ENCODE measurements around the gene USP43. TPM values are rescaled to one million over a fixed set of nuclear protein-coding genes. Genes with fewer than 3 reads are reported as not detected.
"Not testable (repeated sequence)": the region's sequence is repeated elsewhere in the genome, so short reads cannot be mapped to it uniquely, and the experiment has no call there.

The USP43 gene
- total RNA-seq, 1 donor: 3.8 TPM

DNA sequence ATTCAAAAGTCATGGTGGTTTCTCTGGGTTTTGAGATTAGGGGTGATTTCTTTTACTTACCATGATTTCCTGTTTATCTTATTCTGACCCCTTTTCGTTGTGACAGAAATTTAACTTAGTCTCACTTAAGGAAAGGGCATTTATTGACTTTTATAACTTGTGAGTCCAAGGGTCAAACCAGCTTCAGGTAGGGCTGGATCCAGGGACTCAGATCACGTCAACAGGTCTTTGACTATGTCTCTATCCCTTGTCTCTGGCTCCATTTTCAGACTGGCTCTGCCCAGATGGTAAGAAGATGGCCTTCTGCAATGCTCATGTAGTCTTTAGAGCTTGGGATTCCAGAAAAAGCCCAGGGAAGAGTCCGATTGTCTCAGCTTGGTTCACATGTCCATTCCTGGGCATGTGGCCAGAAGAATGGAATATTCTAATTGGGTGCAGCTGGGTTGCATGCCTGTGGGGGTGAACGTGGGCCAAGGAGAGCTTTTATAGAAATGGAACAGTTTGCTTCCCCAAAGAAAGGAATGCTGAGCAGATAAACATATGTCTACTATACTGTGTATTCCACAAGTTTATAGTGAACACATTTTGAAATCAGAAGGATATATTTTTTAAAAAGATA, 13.4 kb downstream of the USP43 start:
- no peak for DNase-seq (ENCODE audit: low read depth in 2 of 3, low spot score in 2 of 3)

DNA sequence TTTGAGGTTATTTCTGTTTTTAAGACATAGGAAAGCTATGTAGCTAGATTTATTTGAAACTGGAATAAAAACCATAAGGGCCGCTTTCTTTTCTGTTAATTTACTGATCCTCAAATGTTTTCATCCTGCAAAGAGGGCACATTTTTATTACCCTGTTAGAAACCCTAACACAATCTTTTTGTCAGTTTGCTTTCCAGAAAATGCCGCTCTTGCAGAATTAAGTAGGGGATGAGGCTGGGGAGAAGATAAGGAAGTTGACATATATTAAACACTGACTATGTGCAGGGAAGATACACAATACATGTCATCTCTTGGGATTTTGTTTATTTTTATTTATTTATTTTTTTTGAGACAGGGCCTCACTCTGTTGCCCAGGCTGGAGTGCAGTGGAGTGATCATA, 15.7 kb downstream of the USP43 start:
- no peak for DNase-seq (ENCODE audit: low read depth in 2 of 3, low spot score in 2 of 3)

DNA sequence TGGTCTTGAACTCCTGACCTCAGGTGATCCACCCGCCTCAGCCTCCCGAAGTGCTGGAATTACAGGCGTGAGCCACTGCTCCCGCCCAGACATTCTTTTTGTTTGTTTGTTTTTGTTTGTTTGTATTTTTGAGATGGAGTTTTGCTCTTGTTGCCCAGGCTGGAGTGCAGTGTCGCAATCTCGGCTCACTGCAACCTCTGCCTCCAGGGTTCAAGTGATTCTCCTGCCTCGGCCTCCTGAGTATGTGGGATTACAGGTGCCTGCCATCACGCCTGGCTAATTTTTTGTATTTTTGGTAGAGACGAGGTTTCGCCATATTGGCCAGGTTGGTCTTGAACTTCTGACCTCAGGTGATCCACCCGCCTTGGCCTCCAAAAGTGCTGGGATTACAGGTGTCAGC, 18.2 kb downstream of the USP43 start:
- not testable (repeated sequence) for DNase-seq (ENCODE audit: low read depth in 2 of 3, low spot score in 2 of 3)

DNA sequence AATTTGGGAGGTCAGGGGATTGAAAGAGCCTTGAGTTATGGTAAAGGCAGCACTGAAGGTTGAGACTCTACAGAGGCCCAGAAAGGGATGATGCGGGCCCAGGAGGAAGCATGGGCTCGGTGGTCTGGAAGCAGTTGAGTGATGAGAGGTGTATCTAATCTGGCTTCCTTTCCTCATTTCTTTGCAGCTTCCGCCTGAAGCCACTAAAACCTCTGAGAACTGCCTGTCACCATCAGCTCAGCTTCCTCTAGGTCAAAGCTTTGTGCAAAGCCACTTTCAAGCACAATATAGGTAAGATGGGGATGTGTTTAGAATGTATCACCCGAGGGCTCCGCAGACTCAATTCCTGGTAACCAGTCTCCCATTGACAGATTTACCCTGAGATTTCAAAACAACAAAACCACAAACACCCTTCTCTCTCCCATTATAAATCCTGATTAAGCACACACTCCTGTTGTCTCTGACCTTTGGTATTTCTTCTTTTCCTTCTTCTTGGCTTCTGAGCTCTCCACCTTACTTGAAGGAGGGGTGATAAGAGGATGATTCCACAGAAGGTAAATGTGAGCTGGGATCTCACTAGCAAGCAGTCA, 21.2 kb downstream of the USP43 start:
- no peak for DNase-seq (ENCODE audit: low read depth in 2 of 3, low spot score in 2 of 3)

- DNase-seq (ENCODE audit: low read depth in 2 of 3, low spot score in 2 of 3): peak in 2 of 3 donors; percentile 35 to 62
These were observed 23.2 kb downstream of the USP43 start for GRCh38 chr17:9668517-9668916.

DNA sequence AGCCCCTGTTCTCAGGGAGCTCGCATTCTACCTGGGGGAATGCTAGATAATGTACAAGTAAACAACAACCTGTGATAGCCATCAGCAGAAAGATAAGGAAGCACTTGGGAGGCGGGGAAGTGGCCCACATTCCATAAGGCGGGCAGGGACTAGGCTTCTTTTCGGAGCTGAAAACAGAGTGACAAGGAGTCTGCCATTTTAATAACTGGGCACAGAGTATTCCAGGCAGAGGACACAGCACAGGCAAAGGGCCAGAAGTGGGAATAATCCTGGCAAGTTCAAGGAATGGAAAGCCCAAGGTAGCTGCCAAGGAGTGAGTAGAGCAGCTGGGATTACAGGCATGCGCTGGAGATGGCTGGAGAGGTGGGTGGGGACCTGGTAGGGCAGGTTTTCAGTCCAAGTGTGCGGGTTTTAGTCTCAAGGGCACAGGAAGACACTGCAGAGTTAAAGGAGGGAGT, 24.3 kb downstream of the USP43 start:
- DNase-seq (ENCODE audit: low read depth in 2 of 3, low spot score in 2 of 3): no peak

DNA sequence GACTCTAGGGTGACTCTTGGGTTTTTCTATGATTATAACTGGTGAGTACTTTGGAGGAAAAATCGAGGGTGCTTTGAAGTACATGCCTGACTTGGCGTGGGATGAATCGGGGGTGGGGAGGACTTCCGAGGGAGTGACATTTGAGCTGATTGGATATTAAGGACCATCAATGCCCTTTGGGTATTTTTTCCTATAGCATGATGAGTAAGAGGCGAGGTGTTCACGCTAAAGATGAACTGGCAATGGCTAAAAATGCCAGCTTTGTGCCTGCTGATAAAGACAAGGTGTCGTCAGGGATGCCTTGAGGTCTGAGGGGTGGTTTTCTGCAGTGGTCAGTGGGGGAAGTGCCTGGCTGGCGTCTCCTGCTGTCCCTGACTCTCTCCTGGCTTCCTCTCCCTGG, 25.3 kb downstream of the USP43 start:
- no peak for DNase-seq (ENCODE audit: low read depth in 2 of 3, low spot score in 2 of 3)

- DNase-seq (ENCODE audit: low read depth in 2 of 3, low spot score in 2 of 3): no peak
These were observed 26.2 kb downstream of the USP43 start for GRCh38 chr17:9671559-9671958.

- no peak for DNase-seq (ENCODE audit: low read depth in 2 of 3, low spot score in 2 of 3)
These were observed 26.9 kb downstream of the USP43 start for GRCh38 chr17:9672266-9672665.

DNA sequence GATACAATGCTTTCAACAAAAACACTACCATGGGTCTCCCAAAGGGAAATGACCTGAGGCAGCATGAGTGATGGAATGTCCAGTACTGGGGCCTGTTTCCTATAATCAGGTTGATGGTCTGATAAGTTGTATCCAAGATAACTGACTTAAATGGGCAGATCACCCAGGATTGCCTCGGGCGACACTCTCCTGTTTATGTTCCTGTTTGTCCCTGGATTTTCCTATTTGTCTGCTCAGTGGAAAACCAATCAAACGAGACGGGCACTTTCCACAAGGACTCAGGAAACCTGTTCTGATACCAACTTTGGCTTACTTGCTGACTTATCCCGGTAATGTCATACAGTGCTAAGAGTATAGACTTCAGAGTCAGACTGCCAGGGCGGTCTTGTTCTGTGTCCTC, 27.4 kb downstream of the USP43 start:
- DNase-seq (ENCODE audit: low read depth in 2 of 3, low spot score in 2 of 3): no peak

DNA sequence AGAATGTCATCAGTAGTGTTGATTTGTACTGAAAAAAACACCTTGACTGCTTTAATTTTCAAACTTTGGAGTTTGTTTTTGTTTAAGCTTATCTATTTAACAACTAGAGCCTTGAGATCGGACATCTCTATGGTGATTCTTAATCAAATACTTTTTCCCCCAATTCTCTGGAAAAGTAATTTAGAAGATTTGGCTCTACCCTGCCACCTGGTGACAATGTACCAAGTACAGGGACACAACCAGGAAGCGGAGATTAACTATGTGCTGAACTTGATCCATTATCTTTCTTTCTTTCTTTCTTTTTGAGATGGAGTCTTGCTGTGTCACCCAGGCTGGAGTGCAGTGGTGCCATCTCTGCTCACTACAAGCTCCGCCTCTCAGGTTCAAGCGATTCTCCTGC, 30.8 kb downstream of the USP43 start:
- DNase-seq (ENCODE audit: low read depth in 2 of 3, low spot score in 2 of 3): peak in 2 of 3 donors; percentile 10 to 37

DNA sequence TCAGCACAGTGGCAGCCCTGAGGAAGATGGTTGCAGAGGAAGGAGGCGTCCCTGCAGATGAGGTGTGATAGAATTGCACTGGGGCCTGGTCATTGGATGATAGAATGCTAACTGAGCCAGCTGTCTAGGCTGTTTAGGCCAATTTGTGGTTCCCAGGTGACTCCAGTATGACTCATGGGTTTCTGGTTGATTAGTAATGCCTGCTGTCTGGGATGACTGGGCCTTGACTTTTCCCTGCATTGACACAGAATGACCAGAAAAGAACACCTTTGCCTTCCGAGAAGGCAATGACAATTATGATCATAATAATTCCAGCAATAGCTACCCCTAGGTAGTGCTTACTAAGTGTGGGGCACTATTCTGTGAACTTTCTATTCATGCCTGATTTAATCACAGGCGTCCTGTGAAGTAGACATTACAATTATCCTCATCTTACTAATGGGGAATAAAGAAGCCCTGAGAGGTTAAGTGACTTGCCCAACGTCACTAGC, 31.5 kb downstream of the USP43 start:
- DNase-seq (ENCODE audit: low read depth in 2 of 3, low spot score in 2 of 3): no peak

- DNase-seq (ENCODE audit: low read depth in 2 of 3, low spot score in 2 of 3): no peak
These were observed 32.1 kb downstream of the USP43 start for GRCh38 chr17:9677411-9677810.

DNA sequence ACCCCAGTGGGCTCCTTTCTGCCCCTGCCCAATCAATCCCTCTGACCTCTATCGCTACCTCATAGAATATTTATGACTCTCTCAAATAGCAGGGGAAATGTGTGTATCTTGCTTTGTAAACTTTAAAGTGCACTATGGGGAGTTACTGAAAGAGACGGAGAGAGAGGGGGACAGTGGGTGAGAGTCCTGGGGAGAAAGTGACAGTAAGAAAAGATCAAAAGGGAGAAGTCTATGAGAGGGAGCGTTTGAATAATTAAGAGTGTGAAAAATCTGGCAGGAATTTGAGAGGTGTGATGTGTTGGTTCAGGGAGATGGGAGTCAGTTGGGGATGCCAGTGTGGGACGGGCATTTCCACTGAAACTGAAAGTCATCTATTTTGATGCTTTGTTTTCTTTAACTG, 32.6 kb downstream of the USP43 start:
- DNase-seq (ENCODE audit: low read depth in 2 of 3, low spot score in 2 of 3): no peak

DNA sequence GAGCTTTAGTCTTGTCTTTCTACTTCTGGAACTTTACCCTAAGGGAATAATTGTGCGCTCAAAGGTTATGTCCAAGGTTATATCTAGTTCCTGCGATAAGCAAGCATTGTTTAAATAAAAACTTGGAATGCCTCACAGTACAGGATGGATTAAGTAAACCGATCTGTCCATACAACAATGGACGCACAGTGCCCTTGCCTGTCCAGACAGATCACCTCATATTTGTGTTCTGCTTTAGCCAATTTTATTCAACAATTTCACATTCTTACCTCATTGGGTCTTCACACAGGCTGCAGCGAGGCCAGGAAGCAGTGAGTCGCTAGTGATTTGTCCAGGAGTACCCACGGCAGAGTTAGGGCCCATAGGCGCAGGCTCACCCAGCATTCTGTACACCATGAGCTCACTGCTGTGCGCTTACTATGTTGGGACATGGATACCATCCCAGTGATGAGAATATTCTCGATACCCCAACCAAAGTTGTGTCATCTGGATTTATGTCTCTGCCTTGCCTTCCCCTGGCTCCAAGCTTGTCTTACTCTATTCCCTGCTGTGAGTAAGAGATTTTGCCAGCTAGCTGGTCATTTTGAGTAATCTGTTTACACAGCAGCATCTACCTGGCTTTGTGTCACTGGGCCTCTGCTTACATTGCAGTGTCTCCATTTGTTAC, 39.8 kb downstream of the USP43 start:
- no peak for DNase-seq (ENCODE audit: low read depth in 2 of 3, low spot score in 2 of 3)

DNA sequence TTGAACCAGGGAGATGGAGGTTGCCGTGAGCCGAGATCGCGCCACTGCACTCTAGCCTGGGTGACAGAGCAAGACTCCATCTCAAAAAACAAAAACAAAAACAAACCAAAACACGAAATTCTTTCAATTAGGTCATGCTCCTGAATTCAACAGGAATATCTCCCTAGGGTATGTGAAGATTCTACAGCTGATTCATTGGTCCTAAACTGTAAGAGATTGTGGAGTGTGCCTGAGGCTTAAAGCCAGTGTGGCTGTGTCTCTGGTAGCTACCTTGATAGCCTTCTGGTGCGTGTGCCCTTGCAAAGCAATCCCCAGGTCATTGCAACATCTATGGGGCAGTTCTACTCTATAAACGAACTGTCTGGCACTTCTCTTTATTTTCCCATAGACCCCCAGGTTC, 48.4 kb downstream of the USP43 start:
- no peak for DNase-seq (ENCODE audit: low read depth in 2 of 3, low spot score in 2 of 3)

DNA sequence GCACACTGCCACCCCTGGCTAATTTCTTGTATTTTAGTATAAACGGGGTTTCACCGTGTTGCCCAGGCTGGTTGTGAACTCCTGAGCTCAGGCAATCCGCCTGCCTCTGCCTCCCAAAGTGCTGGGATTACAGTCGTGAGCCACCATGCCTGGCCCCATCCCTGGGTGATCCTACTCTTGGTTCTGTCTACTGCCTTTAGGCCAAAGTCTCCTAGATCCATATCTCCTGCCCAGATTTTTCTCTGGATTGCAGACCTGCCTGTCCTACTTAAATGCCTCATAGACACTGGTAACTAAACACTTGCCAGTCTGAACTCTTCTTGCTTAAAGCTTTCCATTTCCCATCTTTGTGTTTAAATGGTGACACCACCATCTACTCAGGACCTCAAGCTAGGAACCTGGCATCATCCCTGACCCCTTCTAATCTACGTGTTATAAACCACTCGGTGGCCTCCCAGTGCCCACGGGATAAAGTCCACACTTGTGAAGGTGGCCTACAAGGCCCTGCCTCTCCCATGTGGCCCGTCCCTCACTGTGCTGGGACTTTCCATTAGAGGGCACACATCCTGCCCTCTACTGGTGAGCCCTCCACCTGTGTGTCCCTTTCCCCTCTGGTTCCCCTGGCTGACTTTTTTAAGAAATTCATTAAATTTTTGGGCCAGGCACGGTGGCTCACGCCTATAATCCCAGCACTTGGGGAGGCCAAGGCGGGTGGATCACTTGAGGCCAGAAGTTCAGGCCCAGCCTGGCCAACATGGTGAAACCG, 51.1 kb downstream of the USP43 start:
- DNase-seq (ENCODE audit: low read depth in 2 of 3, low spot score in 2 of 3): no peak

DNA sequence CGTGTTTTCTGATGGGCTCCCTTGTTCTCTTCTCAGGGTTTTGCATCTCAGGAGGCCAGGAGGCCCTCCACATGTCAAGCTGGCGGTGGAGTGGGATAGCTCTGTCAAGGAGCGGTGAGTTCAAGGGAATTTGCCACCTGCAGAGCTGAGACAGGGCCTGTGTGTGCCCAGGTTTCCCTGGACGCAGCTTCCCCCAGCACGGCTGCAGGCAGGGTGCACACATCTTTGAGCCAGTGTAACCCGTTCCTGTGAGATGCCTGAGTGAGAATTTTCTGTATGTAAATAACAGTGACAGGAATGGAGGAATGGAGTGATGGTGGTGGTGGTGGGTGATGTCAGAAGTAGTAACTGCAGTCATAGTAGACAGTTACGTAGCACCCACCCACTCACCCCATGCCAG, 54.8 kb downstream of the USP43 start:
- DNase-seq (ENCODE audit: low read depth in 2 of 3, low spot score in 2 of 3): no peak

- DNase-seq (ENCODE audit: low read depth in 2 of 3, low spot score in 2 of 3): no peak
These were observed 55.6 kb downstream of the USP43 start for GRCh38 chr17:9700754-9701476.

DNA sequence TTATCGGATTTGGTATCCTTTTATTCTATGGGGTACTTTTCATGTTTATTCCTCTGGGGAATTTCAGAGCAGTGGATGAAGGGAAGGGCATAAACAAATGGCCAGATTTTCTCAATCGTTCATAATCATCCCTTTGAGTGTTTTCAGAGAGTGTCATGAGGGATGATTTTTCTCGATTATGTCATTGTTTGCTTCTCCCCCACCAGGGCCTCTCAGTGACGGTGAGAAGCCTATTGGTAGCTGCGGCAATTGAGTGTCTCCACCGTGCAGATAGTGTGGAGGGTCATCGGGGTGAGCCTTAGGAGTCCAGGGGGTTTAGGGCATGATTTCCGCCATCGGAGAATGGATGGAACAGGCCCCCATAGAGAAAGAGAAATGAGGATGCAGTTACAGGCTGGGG, 57.2 kb downstream of the USP43 start:
- no peak for DNase-seq (ENCODE audit: low read depth in 2 of 3, low spot score in 2 of 3)

Data from hematopoietic multipotent progenitor cell (in vitro differentiated cells).